GM15510 (cell line): Measurements from ENCODE around the gene ZSCAN2.

ENCODE experiments used
- POLR2A ChIP-seq: IDR thresholded peaks from 3 replicates; pipeline ENCODE4 v1.6.1; 2011; ENCODE audit warnings: borderline replicate concordance; ENCODE audit not compliant: insufficient read length; ENCODE audit errors: extremely low read depth

The ZSCAN2 gene

DNA sequence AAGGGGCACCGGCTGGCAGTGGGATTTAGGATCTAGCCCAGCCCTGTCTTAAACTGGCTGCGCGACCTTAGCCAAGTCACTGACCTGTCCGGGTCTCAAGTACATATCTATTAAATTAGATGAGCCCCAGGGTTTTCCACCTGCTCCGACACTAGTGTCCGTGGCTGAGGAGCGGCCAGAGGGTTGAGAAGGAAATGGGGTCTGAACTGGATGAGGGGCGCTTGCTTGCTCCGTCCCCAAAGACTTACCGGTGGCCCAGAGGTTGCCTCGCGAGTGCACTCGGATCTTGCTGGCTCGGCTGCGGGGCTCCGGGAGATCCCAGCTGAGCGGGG is 56.9 kb downstream of the ZSCAN2 start:
- TF ChIP-seq POLR2A = no peak

DNA sequence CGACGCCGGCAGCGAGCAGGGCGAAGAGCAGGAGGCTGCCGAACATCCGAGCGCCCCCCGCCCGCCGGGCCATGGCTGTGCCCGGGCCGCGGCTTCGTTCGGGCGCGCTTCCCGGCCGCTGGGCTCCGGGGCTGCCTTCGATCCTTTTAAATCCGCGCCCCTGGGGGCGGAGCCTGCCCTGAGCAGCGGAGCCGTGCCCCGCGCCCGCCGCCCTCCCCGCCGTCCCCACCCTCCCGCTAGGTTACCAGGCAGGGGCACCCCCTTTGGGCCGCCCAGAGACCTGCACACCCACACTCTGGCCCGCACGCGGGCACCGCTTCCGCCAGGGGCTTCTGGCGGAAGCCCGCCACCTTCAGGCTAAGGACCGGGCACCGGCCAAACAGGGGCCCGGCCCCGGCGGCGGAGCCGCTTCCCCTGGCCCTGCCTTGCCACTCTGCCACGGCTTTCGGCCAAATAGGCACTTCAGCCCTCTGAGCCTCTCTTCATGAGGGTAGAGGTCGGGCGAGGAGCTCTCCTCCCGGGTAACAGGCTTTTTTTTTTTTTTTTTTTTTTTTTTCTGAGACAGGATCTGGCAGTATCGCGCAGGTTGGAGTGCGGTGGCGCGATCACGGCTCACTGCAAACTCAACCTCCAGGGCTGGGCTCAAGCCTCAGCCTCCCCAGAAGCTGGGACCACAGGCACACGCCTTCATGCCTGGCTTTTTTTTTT is 57.4 kb downstream of the ZSCAN2 start, which contains the start of gene NMB:
NMB (minus strand) TSS at position 120 of the 708 bp plus-strand sequence; CDS start at position 73, 47 bp downstream.
- TF ChIP-seq POLR2A = peak; percentile 39

DNA sequence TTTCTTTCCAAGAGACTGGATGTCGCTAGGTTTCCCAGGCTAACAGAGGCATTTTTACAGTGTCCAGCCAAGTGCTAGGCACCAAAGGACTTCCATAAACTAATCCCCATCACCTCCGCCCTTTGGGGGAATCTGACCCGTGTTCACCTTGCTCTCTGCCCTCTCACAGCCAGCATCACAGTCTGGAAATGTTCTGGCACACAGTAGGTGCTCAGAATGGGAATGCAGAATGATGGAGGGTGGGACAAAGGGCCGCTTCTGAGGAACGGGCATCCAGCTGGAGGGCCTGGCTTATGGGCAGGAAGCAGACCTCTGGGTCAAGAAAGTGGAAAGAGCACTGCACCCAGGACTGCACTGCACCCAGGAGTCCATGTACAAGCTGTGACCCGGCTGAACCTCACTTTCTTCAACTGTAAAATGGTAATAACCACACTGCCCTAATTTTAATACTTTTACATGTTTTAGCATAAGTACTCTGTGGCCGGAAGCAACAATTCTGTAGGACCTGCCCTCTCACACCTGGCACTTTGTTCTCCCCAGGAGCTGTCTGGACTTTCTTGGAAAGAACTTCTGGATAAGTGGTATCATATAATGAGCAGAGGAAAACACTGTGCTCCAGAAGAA is 58.1 kb downstream of the ZSCAN2 start:
- TF ChIP-seq POLR2A = no peak

DNA sequence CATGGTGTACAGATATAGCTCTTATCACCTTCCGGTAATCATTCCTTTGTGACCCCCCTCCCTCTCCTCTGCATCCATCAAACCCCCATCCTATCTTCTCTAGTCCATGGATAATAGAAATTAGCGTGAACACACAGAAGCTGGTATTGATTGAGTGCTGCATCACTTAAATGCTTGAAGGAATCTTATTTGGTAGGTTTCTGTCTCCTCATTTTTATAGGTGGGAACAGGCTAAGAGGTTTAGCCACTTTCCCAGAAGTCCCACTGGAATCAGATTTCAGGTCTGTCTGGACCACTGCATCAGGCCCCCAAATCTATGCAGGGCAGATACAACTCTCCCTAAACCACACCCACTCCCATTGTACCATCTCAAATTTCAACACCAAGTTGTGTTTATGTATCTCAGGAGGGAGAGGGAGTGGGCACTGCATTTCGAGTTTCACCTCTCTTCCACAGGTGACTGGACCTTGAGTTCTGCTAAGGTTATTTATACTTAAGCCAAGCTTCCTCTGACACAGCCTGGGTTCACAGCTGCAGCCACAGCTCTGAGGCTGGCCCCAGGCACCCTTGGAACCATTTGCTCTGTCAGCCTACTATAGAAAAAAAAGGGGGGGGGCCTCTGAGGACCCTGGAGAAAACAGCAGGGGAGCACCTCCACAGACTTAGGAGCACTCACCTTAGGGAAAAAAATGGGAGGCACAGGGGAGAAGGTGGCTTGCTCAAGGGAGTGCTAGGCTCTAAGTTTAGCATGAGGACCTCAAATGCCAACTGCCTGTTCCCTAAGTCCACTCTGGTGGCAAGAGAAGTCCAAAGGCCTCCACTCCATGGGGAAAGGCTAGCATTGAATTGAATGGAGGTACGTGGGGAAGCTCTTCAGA is 59.3 kb downstream of the ZSCAN2 start:
- TF ChIP-seq POLR2A = no peak

DNA sequence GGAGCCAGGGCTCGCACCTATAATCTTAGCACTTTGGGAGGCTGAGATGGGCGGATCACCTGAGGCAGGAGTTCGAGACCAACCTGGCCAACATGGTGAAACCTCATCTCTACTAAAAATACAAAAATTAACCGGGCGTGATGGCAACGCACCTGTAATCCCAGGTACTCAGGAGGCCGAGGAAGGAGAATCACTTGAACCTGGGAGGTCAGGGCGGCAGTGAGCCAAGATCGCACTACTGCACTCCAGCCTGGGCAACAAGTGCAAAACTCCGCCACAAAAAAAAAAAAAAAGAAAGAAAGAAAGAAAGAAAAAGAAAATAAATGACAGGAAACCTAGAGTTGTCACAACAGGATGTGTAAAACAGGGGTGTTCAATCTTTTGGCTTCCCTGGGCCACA is 60.2 kb downstream of the ZSCAN2 start:
- TF ChIP-seq POLR2A = no peak

DNA sequence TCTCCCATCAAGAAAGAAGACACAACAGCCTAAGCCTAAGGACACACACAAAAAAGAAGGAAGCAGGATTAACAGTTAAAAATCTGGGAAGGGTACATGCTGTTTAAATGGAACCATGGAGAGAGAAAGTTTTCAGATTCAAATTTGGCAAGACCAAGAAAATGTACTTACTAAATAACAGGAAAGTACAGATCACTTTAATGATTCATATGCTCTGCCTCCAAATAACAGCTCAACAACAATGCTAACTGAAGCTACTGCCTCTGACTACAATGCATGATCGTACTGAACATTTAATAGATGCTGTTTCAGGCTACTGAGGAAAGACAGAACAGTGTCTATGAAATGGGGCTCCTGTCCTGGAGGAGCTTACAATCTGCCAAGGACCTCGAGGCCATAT is 65.6 kb downstream of the ZSCAN2 start:
- no peak for TF ChIP-seq POLR2A

DNA sequence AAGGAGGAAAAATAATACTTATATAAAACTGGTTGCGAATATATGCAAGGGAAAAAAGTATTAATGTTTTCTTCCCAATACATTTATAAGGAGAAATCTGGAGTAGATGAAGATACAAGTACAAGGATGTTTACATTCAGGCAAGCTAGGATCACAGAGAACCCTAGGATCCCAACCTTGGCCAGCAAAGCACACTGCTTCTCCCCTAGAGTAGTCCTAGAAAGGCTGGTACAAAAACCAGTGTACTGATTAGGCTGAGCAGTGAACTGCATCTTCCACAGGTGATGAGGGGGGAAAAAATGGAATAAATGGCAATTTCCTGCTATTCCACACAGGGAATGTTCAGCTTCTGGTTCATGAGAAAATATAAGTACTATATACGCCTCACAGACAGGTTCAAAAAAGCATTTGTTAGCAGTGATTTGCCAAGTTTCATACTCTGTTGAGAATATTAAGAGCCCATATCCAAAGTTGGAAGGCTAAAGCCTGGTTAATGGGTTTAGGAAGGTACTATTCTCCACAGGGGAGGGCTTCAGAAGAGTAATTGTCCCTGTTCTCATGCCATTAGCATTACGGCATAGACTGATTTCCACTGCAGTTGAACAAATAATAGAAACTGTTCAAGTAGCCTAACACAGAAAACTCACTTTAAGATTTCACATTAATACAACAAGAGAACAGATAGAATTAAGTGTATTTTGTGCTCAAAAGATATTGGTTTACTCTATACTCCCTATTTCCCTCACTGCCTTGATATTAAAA is 67.6 kb downstream of the ZSCAN2 start:
- no peak for TF ChIP-seq POLR2A

DNA sequence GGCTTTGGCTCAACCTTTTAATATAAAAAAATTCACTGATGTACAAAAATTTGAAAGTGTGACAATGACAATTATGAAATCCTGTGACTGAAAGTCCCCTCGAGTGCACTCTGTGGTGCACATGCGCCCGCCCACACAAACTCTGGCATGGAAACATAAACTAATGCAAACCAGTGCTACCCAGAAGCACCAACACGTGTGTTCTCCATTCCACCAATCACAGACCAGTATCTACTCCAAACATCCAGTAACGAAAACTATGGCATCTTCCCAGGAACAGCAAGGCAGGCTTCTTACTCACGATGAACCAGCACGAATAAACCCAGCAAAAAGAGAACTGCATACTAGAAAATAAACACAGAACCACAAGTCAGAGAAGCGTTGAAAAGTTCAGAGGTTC is 68.9 kb downstream of the ZSCAN2 start:
- no peak for TF ChIP-seq POLR2A

DNA sequence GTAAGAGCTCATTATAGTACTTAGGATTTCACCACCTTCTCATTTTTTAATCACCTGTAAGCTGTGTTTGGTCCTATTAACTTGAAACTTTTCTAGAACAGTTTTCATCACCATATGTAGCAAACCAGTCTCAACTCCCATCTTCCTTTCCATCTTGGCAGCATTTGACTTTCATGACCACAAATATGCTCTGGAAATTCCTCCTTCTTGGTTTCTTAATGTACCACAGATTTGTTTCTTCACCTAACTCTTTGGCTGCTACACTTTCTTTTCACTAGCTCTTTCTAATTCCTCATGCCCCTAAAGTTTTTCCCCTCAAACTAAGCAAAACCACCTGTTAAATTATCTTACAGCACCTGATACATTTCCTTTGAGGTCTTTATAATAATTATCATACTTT is 70.4 kb downstream of the ZSCAN2 start:
- TF ChIP-seq POLR2A = no peak
